K562 (cell line): ENCODE data around the gene ZBTB42. TPM values are rescaled to one million over a fixed set of nuclear protein-coding genes. Genes with fewer than 3 reads are reported as not detected.

ENCODE experiments used
- ERF ChIP-seq: fragments of 450-650 bp; formaldehyde crosslinking; IDR thresholded peaks from 2 replicates; pipeline ENCODE4 v1.4.0; 2020; ENCODE audit warnings: mild to moderate bottlenecking, mixed read lengths
- GATAD2B ChIP-seq: fragments of 450-650 bp; IDR thresholded peaks from 2 replicates; pipeline ENCODE4 v1.6.1; 2017; ENCODE audit warnings: mild to moderate bottlenecking, borderline replicate concordance
- GTF2E2 ChIP-seq: fragments of 200-800 bp; sonication (Bioruptor generic); IDR thresholded peaks from 2 replicates; pipeline ENCODE4 v1.6.1; 2016; ENCODE audit warnings: missing genetic modification characterization, missing compliant biosample characterization
- HMGXB4 ChIP-seq: sonication (generic); formaldehyde crosslinking; IDR thresholded peaks from 2 replicates; pipeline ENCODE4 v1.8.1; 2023; ENCODE audit warnings: mild to moderate bottlenecking, missing genetic modification reagents
- HSF4 ChIP-seq: fragments of 250-450 bp; sonication (Bioruptor Pico); IDR thresholded peaks from 2 replicates; pipeline ENCODE4 v2.1.2; 2022; ENCODE audit warnings: mild to moderate bottlenecking, moderate library complexity, borderline replicate concordance
- MNT ChIP-seq, 2 experiments: fragments of 450-650 bp; conservative IDR thresholded peaks; 2 replicates each; pipeline ENCODE4 v1.6.1; 2017; ENCODE audit warnings: mild to moderate bottlenecking in 2 of 2, moderate library complexity in 2 of 2
- MTA1 ChIP-seq: fragments of 450-650 bp; IDR thresholded peaks from 2 replicates; pipeline ENCODE4 v1.6.1; 2017; ENCODE audit warnings: borderline replicate concordance
- NCOA4 ChIP-seq: fragments of 450-650 bp; IDR thresholded peaks from 2 replicates; pipeline ENCODE4 v1.6.1; 2018; ENCODE audit warnings: mild to moderate bottlenecking; ENCODE audit not compliant: partially characterized antibody
- NCOA6 ChIP-seq: fragments of 450-650 bp; IDR thresholded peaks from 2 replicates; pipeline ENCODE4 v1.6.1; 2017; ENCODE audit warnings: mild to moderate bottlenecking
- NFXL1 ChIP-seq: fragments of 450-650 bp; formaldehyde crosslinking; IDR thresholded peaks from 2 replicates; pipeline ENCODE4 v1.4.0; 2021; ENCODE audit warnings: mild to moderate bottlenecking
- PML ChIP-seq: IDR thresholded peaks from 2 replicates; pipeline ENCODE4 v1.6.1; 2012; ENCODE audit warnings: low read length, inconsistent platforms
- PTRF ChIP-seq: fragments of 450-650 bp; IDR thresholded peaks from 2 replicates; pipeline ENCODE4 v1.6.1; 2016; ENCODE audit warnings: mild to moderate bottlenecking, missing genetic modification characterization, missing compliant biosample characterization
- SLC30A9 ChIP-seq: fragments of 250-450 bp; sonication (Bioruptor Pico); IDR thresholded peaks from 2 replicates; pipeline ENCODE4 v1.8.0; 2022; ENCODE audit warnings: mild to moderate bottlenecking, moderate library complexity
- SOX6 ChIP-seq: fragments of 450-650 bp; IDR thresholded peaks from 2 replicates; pipeline ENCODE4 v1.6.1; 2014; ENCODE audit warnings: mild to moderate bottlenecking
- SRSF3 ChIP-seq: fragments of 200-400 bp; formaldehyde crosslinking; IDR thresholded peaks from 2 replicates; pipeline ENCODE4 v1.6.1; 2016; ENCODE audit warnings: mild to moderate bottlenecking, low read length, moderate library complexity; ENCODE audit not compliant: insufficient read depth
- TGIF2 ChIP-seq: sonication (generic); formaldehyde crosslinking; IDR thresholded peaks from 2 replicates; pipeline ENCODE4 v1.8.1; 2022; ENCODE audit warnings: mild to moderate bottlenecking, missing genetic modification reagents, moderate library complexity
- TRIM24 ChIP-seq, 2 experiments: fragments of 450-650 bp; IDR thresholded peaks; 2 replicates each; pipeline ENCODE4 v1.6.1; 2016
- UBTF ChIP-seq, 2 experiments: IDR thresholded peaks; 2 replicates each; pipeline ENCODE4 v1.6.1; 2012; ENCODE audit warnings: improper control_type of control experiment in 2 of 2, low read depth in 2 of 2, low read length in 2 of 2, borderline replicate concordance in 1 of 2
- ZC3H4 ChIP-seq: sonication (generic); formaldehyde crosslinking; IDR thresholded peaks from 2 replicates; pipeline ENCODE4 v1.9.0; 2021; ENCODE audit warnings: missing genetic modification reagents, borderline replicate concordance
- ZNF140 ChIP-seq: fragments of 250-450 bp; sonication (Bioruptor Pico); IDR thresholded peaks from 2 replicates; pipeline ENCODE4 v1.8.0; 2021; ENCODE audit warnings: moderate library complexity, mild to moderate bottlenecking, inconsistent platforms
- ZNF274 ChIP-seq: IDR thresholded peaks from 2 replicates; pipeline ENCODE4 v1.6.1; 2011; ENCODE audit warnings: low read depth, mild to moderate bottlenecking, low read length, moderate library complexity, borderline replicate concordance
- ZNF511 ChIP-seq: sonication (generic); formaldehyde crosslinking; IDR thresholded peaks from 2 replicates; pipeline ENCODE4 v1.8.0; 2022; ENCODE audit warnings: mild to moderate bottlenecking, missing genetic modification reagents
- ZNF589 ChIP-seq: fragments of 200-800 bp; sonication (Bioruptor generic); IDR thresholded peaks from 2 replicates; pipeline ENCODE4 v1.6.1; 2016; ENCODE audit warnings: low read depth, missing genetic modification characterization, missing compliant biosample characterization
- ZNF77 ChIP-seq: fragments of 250-450 bp; sonication (Bioruptor Pico); IDR thresholded peaks from 2 replicates; pipeline ENCODE4 v1.5.0; 2020
- polyA plus RNA-seq, 8 experiments: library from polyadenylated mRNA; depleted of rRNA in 4 of 8; stranded (reverse) in 5 of 8; unstranded in 3 of 8; fragments of >200 nt; fragmentation: Nextera tagmentation in 2 of 8; fragmentation: Illumina TruSeq in 1 of 8; extraction: Ambion mirVana in 2 of 8; extraction: Trizol in 1 of 8; gene quantifications; 2 replicates each; pipeline versions ENCODE4 v1.2.1 to v1.2.3, GENCODE V29; 2011 to 2014; ENCODE audit warnings: inconsistent platforms in 1 of 8, missing spikeins in 1 of 8
- total RNA-seq, 7 experiments: library from RNA; depleted of rRNA in 6 of 7; stranded (reverse); fragments of >200 nt in 6 of 7; fragmentation: Illumina TruSeq in 2 of 7; extraction: Trizol in 2 of 7; gene quantifications; 2 replicates each; pipeline versions ENCODE4 v1.2.1 to v1.2.3, GENCODE V29; 2011 to 2021; ENCODE audit warnings: low replicate concordance in 1 of 7

ZBTB42 gene
- total and polyA plus RNA-seq, 9 of the 15 experiments (the other 6 are each of a cell fraction or from before 2014, with no cell fraction given) = 0.03 to 8.5 (median 2.4) TPM

GRCh38 chr14:104800771-104801519 lies at the start of gene ZBTB42 (continued):
- peak; percentile 37 to 55; a peak in 3 of 4 replicates for TF ChIP-seq MNT (conservative IDR thresholded peaks at IDR 0.05)
- no peak for TF ChIP-seq ZNF274
- TF ChIP-seq NFXL1 (CRISPR knock-in tag) = no peak
- no peak for TF ChIP-seq ZNF140
- no peak for TF ChIP-seq SRSF3
- no peak for TF ChIP-seq PTRF (tag)
- no peak for TF ChIP-seq PML
- no peak for TF ChIP-seq ZC3H4 (CRISPR knock-in tag)
- no peak for TF ChIP-seq NCOA6
- TF ChIP-seq UBTF (IDR thresholded peaks at IDR 0.05; ENCODE audit: borderline replicate concordance in 1 of 2, low read depth in 2 of 2, low read length in 2 of 2) = no peak
- no peak for TF ChIP-seq SLC30A9
- no peak for TF ChIP-seq ZNF511 (CRISPR knock-in tag)
- no peak for TF ChIP-seq MTA1
- no peak for TF ChIP-seq ZNF77 (CRISPR knock-in tag)
- TF ChIP-seq ERF (CRISPR knock-in tag) = no peak
- TF ChIP-seq HMGXB4 = no peak
- no peak for TF ChIP-seq TRIM24 (IDR thresholded peaks at IDR 0.05)
- TF ChIP-seq ZNF589 (CRISPR knock-in tag) = no peak
- TF ChIP-seq NCOA4 = no peak
- TF ChIP-seq TGIF2 (CRISPR knock-in tag) = no peak
- TF ChIP-seq HSF4 (CRISPR knock-in tag) = no peak
- TF ChIP-seq GATAD2B = peak; percentile 16; the same call in 1 of the 2 replicates
- no peak for TF ChIP-seq SOX6
- TF ChIP-seq GTF2E2 (tag) = no peak
